HL-60/S4 treated with retinoic acid at 250 ng/mL for 4 days and 3 days (cell line): ENCODE measurements around the gene RGS12.

ENCODE experiments used
- in situ Hi-C: fragments of 300-500 bp; cut with MboI; formaldehyde crosslinking; loops from 2 replicates; pipeline ENCODE4 v1.7.0; 2022; ENCODE audit warnings: low sequenced_read_pairs

RGS12 gene

GRCh38 chr4:3292571-3293400 is at the start of gene RGS12:
RGS12 (plus strand) TSS chr4:3293021; CDS start chr4:3316171, 23,150 bp downstream.
- in situ Hi-C loops, result no loop called here

GRCh38 chr4:3243136-3243780 is 49.6 kb upstream of the RGS12 start:
- in situ Hi-C loops, result no loop called here

GRCh38 chr4:3244002-3244401 is 48.8 kb upstream of the RGS12 start:
- in situ Hi-C loops, result no loop called here

- in situ Hi-C loops, result no loop called here
Measured at GRCh38 chr4:3244747-3245146, 48.1 kb upstream of the RGS12 start.

GRCh38 chr4:3245676-3246075 is 47.1 kb upstream of the RGS12 start:
- in situ Hi-C loops, result no loop called here

GRCh38 chr4:3246458-3247398 is 46.1 kb upstream of the RGS12 start:
- in situ Hi-C loops, result no loop called here

GRCh38 chr4:3247399-3248177 is 45.2 kb upstream of the RGS12 start:
- in situ Hi-C loops, result no loop called here

- in situ Hi-C loops, result no loop called here
Measured at GRCh38 chr4:3248178-3248480, 44.7 kb upstream of the RGS12 start.

GRCh38 chr4:3248811-3249661 is 43.8 kb upstream of the RGS12 start, which contains the start of gene MSANTD1:
MSANTD1 (plus strand) TSS chr4:3249159; CDS start chr4:3249223, 64 bp downstream.
- in situ Hi-C loops, result no loop called here

- in situ Hi-C loops, result no loop called here
Measured at GRCh38 chr4:3249711-3250437, 42.9 kb upstream of the RGS12 start.

GRCh38 chr4:3250438-3250955 is 42.3 kb upstream of the RGS12 start:
- in situ Hi-C loops, result no loop called here

- in situ Hi-C loops, result no loop called here
Measured at GRCh38 chr4:3250956-3251690, 41.7 kb upstream of the RGS12 start.

GRCh38 chr4:3251691-3252479 is 40.9 kb upstream of the RGS12 start:
- in situ Hi-C loops, result no loop called here

- in situ Hi-C loops, result no loop called here
Measured at GRCh38 chr4:3252480-3252828, 40.4 kb upstream of the RGS12 start.

GRCh38 chr4:3252831-3253641 is 39.8 kb upstream of the RGS12 start:
- in situ Hi-C loops, result no loop called here

- in situ Hi-C loops, result no loop called here
Measured at GRCh38 chr4:3253808-3254207, 39.0 kb upstream of the RGS12 start.
